Activated T-cell treated with anti-CD3 and anti-CD28 coated beads for 24 hours (primary cell): ENCODE results near the gene KLHL28.

Experiments used
- DNase-seq: peaks from one replicate; pipeline ENCODE4 v3.0.0-alpha.2; 2020; ENCODE audit warnings: low read depth

Gene KLHL28, protein sequence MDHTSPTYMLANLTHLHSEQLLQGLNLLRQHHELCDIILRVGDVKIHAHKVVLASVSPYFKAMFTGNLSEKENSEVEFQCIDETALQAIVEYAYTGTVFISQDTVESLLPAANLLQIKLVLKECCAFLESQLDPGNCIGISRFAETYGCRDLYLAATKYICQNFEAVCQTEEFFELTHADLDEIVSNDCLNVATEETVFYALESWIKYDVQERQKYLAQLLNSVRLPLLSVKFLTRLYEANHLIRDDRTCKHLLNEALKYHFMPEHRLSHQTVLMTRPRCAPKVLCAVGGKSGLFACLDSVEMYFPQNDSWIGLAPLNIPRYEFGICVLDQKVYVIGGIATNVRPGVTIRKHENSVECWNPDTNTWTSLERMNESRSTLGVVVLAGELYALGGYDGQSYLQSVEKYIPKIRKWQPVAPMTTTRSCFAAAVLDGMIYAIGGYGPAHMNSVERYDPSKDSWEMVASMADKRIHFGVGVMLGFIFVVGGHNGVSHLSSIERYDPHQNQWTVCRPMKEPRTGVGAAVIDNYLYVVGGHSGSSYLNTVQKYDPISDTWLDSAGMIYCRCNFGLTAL

GRCh38 chr14:44961554-44962333 is at the start of gene KLHL28, which contains the start of gene TOGARAM1:
TSS of gene KLHL28 (minus strand) at chr14:44961947. CDS start at chr14:44945928, 16,019 bp downstream.
TSS of gene TOGARAM1 (plus strand) at chr14:44962190. CDS start at chr14:44962422, 232 bp downstream.
- DNase-seq, result peak; percentile 94

GRCh38 chr14:45003924-45004323 is 42.2 kb upstream of the KLHL28 start:
- no peak for DNase-seq

GRCh38 chr14:44995770-44996294 is 34.1 kb upstream of the KLHL28 start:
- DNase-seq, result no peak

GRCh38 chr14:44995196-44995595 is 33.4 kb upstream of the KLHL28 start:
- DNase-seq, result no peak

- no peak for DNase-seq
Measured at GRCh38 chr14:44990533-44990932, 28.8 kb upstream of the KLHL28 start.

GRCh38 chr14:44989497-44990440 is 28.0 kb upstream of the KLHL28 start:
- no peak for DNase-seq

DNA sequence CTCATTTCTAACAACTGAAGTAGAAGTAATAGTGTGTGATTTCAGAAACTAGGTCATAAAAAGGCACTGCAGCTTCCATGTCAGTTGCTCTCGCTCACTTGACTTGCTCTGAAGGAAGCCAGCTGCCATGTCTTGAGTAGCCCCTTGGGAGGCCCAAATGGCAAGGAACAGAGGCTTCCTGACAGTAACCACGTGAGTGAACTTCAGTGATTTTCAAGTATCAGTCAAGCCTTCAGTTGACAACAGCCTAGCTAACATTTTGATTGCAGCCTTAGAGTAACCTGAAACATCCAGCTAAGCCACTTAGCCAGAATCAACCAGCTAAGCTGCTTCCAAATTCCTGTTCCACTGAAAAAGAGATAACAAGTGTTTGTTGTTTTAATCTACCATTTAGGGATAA is 26.9 kb upstream of the KLHL28 start:
- no peak for DNase-seq

- no peak for DNase-seq
Measured at GRCh38 chr14:44982594-44982993, 20.8 kb upstream of the KLHL28 start.

GRCh38 chr14:44981198-44981597 is 19.5 kb upstream of the KLHL28 start:
- no peak for DNase-seq

- no peak for DNase-seq
Measured at GRCh38 chr14:44979740-44980356, 18.1 kb upstream of the KLHL28 start.

GRCh38 chr14:44979273-44979672 is 17.5 kb upstream of the KLHL28 start:
- no peak for DNase-seq

GRCh38 chr14:44971459-44971858 is 9.7 kb upstream of the KLHL28 start:
- DNase-seq, result no peak

GRCh38 chr14:44970907-44971306 is 9.2 kb upstream of the KLHL28 start:
- no peak for DNase-seq

GRCh38 chr14:44968714-44969113 is 7.0 kb upstream of the KLHL28 start:
- DNase-seq, result no peak

DNA sequence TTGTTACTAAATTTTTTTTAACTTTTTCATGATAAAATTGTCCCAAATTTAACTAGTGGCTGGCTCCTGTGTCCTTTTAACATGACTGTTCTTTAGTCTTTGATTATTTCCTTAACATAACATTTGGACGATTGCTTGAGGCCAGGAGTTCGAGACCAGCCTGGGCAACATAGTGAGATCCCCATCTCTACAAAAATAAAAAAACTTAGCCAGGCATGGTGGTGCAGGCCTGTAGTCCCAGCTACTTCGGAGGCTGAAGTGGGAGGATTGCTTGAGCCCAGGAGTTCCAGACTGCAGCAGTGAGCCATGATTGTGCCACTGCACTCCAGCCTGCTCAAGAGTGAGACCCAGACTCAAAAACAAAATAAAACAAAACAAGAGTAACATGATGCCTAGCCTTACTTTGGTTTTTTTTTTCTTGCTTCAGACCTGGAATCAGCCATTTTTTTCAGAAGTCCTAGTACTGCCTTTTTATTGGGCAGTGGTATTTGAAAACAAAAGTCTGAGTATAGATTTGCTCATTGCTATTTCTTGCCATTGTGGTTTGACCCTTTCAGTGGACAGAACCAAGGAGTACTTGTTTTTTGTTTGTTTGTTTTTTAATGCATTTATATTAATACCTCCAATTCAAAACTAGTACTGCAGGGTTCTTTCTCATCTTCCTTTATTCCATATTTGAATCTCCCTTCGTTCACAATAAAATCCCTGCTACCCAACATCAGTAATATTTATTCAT is 5.0 kb upstream of the KLHL28 start:
- DNase-seq, result no peak

DNA sequence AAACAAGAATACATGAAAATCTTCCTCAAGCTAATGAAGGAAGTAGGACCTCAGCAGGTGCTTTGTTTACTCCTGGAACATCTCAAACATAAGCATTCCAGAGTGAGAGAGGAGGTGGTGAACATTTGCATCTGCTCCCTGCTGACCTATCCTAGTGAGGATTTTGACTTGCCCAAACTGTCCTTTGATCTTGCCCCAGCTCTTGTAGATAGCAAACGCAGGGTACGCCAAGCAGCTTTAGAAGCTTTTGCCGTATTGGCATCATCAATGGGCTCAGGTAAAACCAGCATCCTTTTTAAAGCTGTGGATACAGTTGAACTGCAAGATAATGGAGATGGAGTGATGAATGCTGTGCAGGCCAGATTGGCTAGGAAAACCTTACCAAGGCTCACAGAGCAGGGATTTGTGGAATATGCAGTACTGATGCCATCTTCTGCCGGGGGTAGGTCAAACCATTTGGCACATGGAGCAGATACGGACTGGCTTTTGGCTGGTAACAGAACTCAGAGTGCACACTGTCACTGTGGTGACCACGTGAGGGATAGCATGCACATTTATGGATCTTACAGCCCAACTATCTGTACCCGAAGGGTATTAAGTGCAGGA is 2.1 kb upstream of the KLHL28 start:
- no peak for DNase-seq

DNA sequence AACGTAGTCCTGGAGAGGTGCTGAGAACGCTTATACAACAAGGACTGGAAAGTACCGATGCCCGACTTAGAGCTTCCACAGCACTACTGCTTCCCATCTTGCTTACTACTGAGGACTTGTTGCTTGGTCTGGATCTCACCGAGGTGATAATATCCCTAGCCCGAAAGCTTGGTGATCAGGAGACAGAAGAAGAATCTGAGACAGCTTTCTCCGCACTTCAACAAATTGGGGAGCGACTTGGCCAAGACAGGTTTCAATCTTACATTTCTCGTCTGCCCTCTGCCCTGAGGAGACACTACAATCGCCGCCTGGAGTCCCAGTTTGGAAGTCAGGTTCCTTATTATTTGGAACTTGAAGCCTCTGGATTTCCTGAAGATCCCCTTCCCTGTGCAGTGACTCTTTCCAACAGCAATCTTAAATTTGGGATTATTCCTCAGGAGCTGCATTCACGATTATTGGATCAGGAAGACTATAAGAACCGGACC is 1.3 kb upstream of the KLHL28 start:
- no peak for DNase-seq

- DNase-seq, result peak; percentile 7
Measured at GRCh38 chr14:44962334-44963043, 742 bp upstream of the KLHL28 start.

DNA sequence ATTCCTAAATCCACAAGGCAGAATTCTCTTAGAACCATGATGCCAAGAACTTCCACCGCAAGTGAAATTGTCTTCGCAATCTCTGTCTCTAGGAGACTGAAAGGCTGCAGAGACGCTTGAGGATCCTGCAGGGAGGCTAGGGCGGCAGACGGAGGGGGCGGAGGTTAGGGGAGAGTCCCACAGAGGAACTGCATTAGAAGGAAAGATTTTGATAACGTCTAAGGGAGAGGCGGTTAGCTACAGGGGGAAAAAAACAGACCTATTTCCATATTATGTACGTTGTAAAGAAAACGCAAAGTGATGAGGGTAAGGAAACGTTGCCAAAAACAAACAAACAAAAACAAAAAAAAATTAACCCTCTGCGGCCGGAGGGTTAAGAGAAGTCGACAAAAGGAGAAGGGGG is 595 bp downstream of the KLHL28 start:
- peak; percentile 42 for DNase-seq
